ENCODE data around the gene CTSE.

Gene CTSE

GRCh38 chr1:205991237-205991636, 32.5 kb downstream of the CTSE start:
- Mint-ChIP-seq H3K36me3 (ENCODE audit: low read depth) (no peaks in the 10 kb centered on the region), H3K27me3 (ENCODE audit: low read depth, poor library complexity) (peaks cover 3% of the 10 kb centered on the region), H3K9me3 (no peaks in the 10 kb centered on the region), H3K4me3 (no peak overlapping the region), H3K4me1 (peaks cover 23% of the 10 kb centered on the region), H3K27ac (no peak overlapping the region)
- DNase-seq = no peak
- TF ChIP-seq CTCF (IDR thresholded peaks at IDR 0.05) = no peak

- no peaks in the 10 kb centered on the region for H3K9me3 Mint-ChIP-seq
- H3K4me3 Mint-ChIP-seq = no peak overlapping the region
- no peak overlapping the region for H3K27ac Mint-ChIP-seq
- peaks cover 3% of the 10 kb centered on the region for H3K27me3 Mint-ChIP-seq (ENCODE audit: low read depth, poor library complexity)
- peaks cover 23% of the 10 kb centered on the region for H3K4me1 Mint-ChIP-seq
- no peaks in the 10 kb centered on the region for H3K36me3 Mint-ChIP-seq (ENCODE audit: low read depth)
- TF ChIP-seq CTCF (IDR thresholded peaks at IDR 0.05) = no peak
- no peak for DNase-seq
Measured at GRCh38 chr1:205990226-205990625, 33.5 kb downstream of the CTSE start.

- Mint-ChIP-seq H3K27ac (no peak overlapping the region), H3K9me3 (no peaks in the 10 kb centered on the region), H3K4me1 (peaks cover 23% of the 10 kb centered on the region), H3K27me3 (ENCODE audit: low read depth, poor library complexity) (peaks cover 3% of the 10 kb centered on the region), H3K4me3 (no peak overlapping the region), H3K36me3 (ENCODE audit: low read depth) (no peaks in the 10 kb centered on the region)
- TF ChIP-seq CTCF (IDR thresholded peaks at IDR 0.05) = no peak
- DNase-seq = no peak
Measured at GRCh38 chr1:205989786-205990185, 33.9 kb downstream of the CTSE start.

- no peaks in the 10 kb centered on the region for H3K9me3 Mint-ChIP-seq
- no peak overlapping the region for H3K4me3 Mint-ChIP-seq
- H3K27ac Mint-ChIP-seq = no peak overlapping the region
- TF ChIP-seq CTCF (IDR thresholded peaks at IDR 0.05) = no peak
- peaks cover 15% of the 10 kb centered on the region for H3K4me1 Mint-ChIP-seq
- DNase-seq = no peak
- H3K36me3 Mint-ChIP-seq (ENCODE audit: low read depth) = no peaks in the 10 kb centered on the region
- H3K27me3 Mint-ChIP-seq (ENCODE audit: low read depth, poor library complexity) = peaks cover 3% of the 10 kb centered on the region
Measured at GRCh38 chr1:205988585-205988995, 35.1 kb downstream of the CTSE start.

GRCh38 chr1:205986861-205987260, 36.8 kb downstream of the CTSE start:
- no peak for TF ChIP-seq CTCF (IDR thresholded peaks at IDR 0.05)
- H3K4me3 Mint-ChIP-seq = no peak overlapping the region
- no peak overlapping the region for H3K27ac Mint-ChIP-seq
- H3K4me1 Mint-ChIP-seq = peaks cover 15% of the 10 kb centered on the region
- no peak for DNase-seq
- H3K36me3 Mint-ChIP-seq (ENCODE audit: low read depth) = no peaks in the 10 kb centered on the region
- peaks cover 6% of the 10 kb centered on the region for H3K27me3 Mint-ChIP-seq (ENCODE audit: low read depth, poor library complexity)
- no peaks in the 10 kb centered on the region for H3K9me3 Mint-ChIP-seq

GRCh38 chr1:205986292-205986691, 37.4 kb downstream of the CTSE start:
- H3K36me3 Mint-ChIP-seq (ENCODE audit: low read depth) = no peaks in the 10 kb centered on the region
- no peak for TF ChIP-seq CTCF (IDR thresholded peaks at IDR 0.05)
- no peak overlapping the region for H3K27ac Mint-ChIP-seq
- no peak for DNase-seq
- H3K4me1 Mint-ChIP-seq = peaks cover 15% of the 10 kb centered on the region
- peaks cover 6% of the 10 kb centered on the region for H3K27me3 Mint-ChIP-seq (ENCODE audit: low read depth, poor library complexity)
- no peaks in the 10 kb centered on the region for H3K9me3 Mint-ChIP-seq
- H3K4me3 Mint-ChIP-seq = no peak overlapping the region

All from nephron progenitor cell (in vitro differentiated cells).